ENCODE measurements around the gene VPS13D.

- no peak for TF ChIP-seq EZH2 (IDR thresholded peaks at IDR 0.05; ENCODE audit: low read depth, unreplicated experiment)
- no peak for TF ChIP-seq POLR2AphosphoS5 (IDR thresholded peaks at IDR 0.05; ENCODE audit: low read depth)
- TF ChIP-seq JUNB (IDR thresholded peaks at IDR 0.05; ENCODE audit: unreplicated experiment), result no peak
- TF ChIP-seq, protein P1, sequence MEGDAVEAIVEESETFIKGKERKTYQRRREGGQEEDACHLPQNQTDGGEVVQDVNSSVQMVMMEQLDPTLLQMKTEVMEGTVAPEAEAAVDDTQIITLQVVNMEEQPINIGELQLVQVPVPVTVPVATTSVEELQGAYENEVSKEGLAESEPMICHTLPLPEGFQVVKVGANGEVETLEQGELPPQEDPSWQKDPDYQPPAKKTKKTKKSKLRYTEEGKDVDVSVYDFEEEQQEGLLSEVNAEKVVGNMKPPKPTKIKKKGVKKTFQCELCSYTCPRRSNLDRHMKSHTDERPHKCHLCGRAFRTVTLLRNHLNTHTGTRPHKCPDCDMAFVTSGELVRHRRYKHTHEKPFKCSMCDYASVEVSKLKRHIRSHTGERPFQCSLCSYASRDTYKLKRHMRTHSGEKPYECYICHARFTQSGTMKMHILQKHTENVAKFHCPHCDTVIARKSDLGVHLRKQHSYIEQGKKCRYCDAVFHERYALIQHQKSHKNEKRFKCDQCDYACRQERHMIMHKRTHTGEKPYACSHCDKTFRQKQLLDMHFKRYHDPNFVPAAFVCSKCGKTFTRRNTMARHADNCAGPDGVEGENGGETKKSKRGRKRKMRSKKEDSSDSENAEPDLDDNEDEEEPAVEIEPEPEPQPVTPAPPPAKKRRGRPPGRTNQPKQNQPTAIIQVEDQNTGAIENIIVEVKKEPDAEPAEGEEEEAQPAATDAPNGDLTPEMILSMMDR (conservative IDR thresholded peaks at IDR 0.05; ENCODE audit: low read depth in 2 of 2), result no peak
- no peak for TF ChIP-seq STAT1 (IDR thresholded peaks at IDR 0.05; ENCODE audit: unreplicated experiment)
- TF ChIP-seq ZNF331 (CRISPR knock-in tag; IDR thresholded peaks at IDR 0.05; ENCODE audit: low read depth), result no peak
- TF ChIP-seq, protein P2, sequence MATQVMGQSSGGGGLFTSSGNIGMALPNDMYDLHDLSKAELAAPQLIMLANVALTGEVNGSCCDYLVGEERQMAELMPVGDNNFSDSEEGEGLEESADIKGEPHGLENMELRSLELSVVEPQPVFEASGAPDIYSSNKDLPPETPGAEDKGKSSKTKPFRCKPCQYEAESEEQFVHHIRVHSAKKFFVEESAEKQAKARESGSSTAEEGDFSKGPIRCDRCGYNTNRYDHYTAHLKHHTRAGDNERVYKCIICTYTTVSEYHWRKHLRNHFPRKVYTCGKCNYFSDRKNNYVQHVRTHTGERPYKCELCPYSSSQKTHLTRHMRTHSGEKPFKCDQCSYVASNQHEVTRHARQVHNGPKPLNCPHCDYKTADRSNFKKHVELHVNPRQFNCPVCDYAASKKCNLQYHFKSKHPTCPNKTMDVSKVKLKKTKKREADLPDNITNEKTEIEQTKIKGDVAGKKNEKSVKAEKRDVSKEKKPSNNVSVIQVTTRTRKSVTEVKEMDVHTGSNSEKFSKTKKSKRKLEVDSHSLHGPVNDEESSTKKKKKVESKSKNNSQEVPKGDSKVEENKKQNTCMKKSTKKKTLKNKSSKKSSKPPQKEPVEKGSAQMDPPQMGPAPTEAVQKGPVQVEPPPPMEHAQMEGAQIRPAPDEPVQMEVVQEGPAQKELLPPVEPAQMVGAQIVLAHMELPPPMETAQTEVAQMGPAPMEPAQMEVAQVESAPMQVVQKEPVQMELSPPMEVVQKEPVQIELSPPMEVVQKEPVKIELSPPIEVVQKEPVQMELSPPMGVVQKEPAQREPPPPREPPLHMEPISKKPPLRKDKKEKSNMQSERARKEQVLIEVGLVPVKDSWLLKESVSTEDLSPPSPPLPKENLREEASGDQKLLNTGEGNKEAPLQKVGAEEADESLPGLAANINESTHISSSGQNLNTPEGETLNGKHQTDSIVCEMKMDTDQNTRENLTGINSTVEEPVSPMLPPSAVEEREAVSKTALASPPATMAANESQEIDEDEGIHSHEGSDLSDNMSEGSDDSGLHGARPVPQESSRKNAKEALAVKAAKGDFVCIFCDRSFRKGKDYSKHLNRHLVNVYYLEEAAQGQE (IDR thresholded peaks at IDR 0.05; ENCODE audit: unreplicated experiment), result no peak
- no peak for TF ChIP-seq ETS1 (IDR thresholded peaks at IDR 0.05)
Observed at GRCh38 chr1:12406211-12407021, 176.6 kb downstream of the VPS13D start.

Measured in GM23338 (cell line).